Hepatocyte (in vitro differentiated cells): Measurements from ENCODE around the gene SH3BP1. TPM values are rescaled to one million over a fixed set of nuclear protein-coding genes. Genes with fewer than 3 reads are reported as not detected.
A peak's percentile ranks its signal among the peaks of the same experiment; 100 is the strongest.

Experiments
- DNase-seq: peaks from one replicate; pipeline ENCODE4 v3.0.0-alpha.2; 2016; ENCODE audit warnings: low spot score
- H2AFZ ChIP-seq: fragments of 200-600 bp; sonication (generic); 2 replicates; pipeline ENCODE4 v1.6.0; 2016; ENCODE audit warnings: antibody characterized with exemption, mild to moderate bottlenecking
- H3K27ac ChIP-seq: fragments of 200-600 bp; sonication (generic); 2 replicates; pipeline ENCODE4 v1.5.1; 2016; ENCODE audit warnings: mild to moderate bottlenecking
- H3K27me3 ChIP-seq: fragments of 200-600 bp; sonication (generic); 2 replicates; pipeline ENCODE4 v1.6.1; 2016
- H3K36me3 ChIP-seq: fragments of 200-600 bp; sonication (generic); replicated peaks from 2 replicates; pipeline ENCODE4 v1.5.1; 2016; ENCODE audit warnings: low read depth; ENCODE audit not compliant: insufficient read depth
- H3K4me1 ChIP-seq: fragments of 200-600 bp; sonication (generic); 2 replicates; pipeline ENCODE4 v1.5.1; 2016; ENCODE audit warnings: mild to moderate bottlenecking, moderate library complexity; ENCODE audit not compliant: insufficient read depth
- H3K4me2 ChIP-seq: fragments of 200-600 bp; sonication (generic); 2 replicates; pipeline ENCODE4 v1.6.0; 2016
- H3K4me3 ChIP-seq: fragments of 200-600 bp; sonication (generic); 2 replicates; pipeline ENCODE4 v1.5.1; 2016; ENCODE audit warnings: mild to moderate bottlenecking
- H3K79me2 ChIP-seq: fragments of 200-600 bp; sonication (generic); 2 replicates; pipeline ENCODE4 v1.6.0; 2017; ENCODE audit warnings: mild to moderate bottlenecking
- H3K9me2 ChIP-seq: fragments of 200-600 bp; sonication (generic); replicated peaks from 2 replicates; pipeline ENCODE4 v1.6.0; 2017; ENCODE audit warnings: mild to moderate bottlenecking; ENCODE audit not compliant: insufficient read depth
- H3K9me3 ChIP-seq: fragments of 200-600 bp; sonication (generic); 2 replicates; pipeline ENCODE4 v1.5.1; 2016; ENCODE audit warnings: low read depth, mild to moderate bottlenecking
- H4K20me1 ChIP-seq: fragments of 200-600 bp; sonication (generic); 2 replicates; pipeline ENCODE4 v1.6.0; 2016; ENCODE audit warnings: mild to moderate bottlenecking; ENCODE audit not compliant: insufficient read depth, poor library complexity, severe bottlenecking
- CTCF ChIP-seq: fragments of 200-600 bp; sonication (generic); IDR thresholded peaks from 2 replicates; pipeline ENCODE4 v1.5.1; 2016; ENCODE audit warnings: antibody characterized with exemption, mild to moderate bottlenecking; ENCODE audit not compliant: poor library complexity
- EZH2 ChIP-seq: fragments of 200-600 bp; sonication (generic); IDR thresholded peaks from 2 replicates; pipeline ENCODE4 v1.6.1; 2016; ENCODE audit warnings: antibody characterized with exemption, mild to moderate bottlenecking, borderline replicate concordance
- EZH2phosphoT487 ChIP-seq: fragments of 200-600 bp; sonication (generic); IDR thresholded peaks from one replicate; pipeline ENCODE4 v1.6.1; 2018; ENCODE audit warnings: antibody characterized with exemption, mild to moderate bottlenecking, low read depth, moderate library complexity; ENCODE audit not compliant: unreplicated experiment, severe bottlenecking
- WGBS: methylation state at CpG from one replicate; pipeline ENCODE4 v1.1.6; 2016; ENCODE audit warnings: low lambda C conversion rate; ENCODE audit errors: missing lambda C conversion rate; 5-methylcytosine and 5-hydroxymethylcytosine counted together
- polyA plus RNA-seq: library from polyadenylated mRNA; unstranded; fragments of >200 nt; fragmentation: Nextera tagmentation; extraction: Ambion mirVana; gene quantifications from 2 replicates; pipeline ENCODE4 v1.2.1, GENCODE V29; 2016
- total RNA-seq: library from RNA; depleted of rRNA; stranded (reverse); fragments of >200 nt; gene quantifications from 2 replicates; pipeline ENCODE4 v1.2.3, GENCODE V29; 2014

Gene SH3BP1
- total and polyA plus RNA-seq, 2 experiments from 2014 or later, result 12.3 to 14.0 TPM

DNA sequence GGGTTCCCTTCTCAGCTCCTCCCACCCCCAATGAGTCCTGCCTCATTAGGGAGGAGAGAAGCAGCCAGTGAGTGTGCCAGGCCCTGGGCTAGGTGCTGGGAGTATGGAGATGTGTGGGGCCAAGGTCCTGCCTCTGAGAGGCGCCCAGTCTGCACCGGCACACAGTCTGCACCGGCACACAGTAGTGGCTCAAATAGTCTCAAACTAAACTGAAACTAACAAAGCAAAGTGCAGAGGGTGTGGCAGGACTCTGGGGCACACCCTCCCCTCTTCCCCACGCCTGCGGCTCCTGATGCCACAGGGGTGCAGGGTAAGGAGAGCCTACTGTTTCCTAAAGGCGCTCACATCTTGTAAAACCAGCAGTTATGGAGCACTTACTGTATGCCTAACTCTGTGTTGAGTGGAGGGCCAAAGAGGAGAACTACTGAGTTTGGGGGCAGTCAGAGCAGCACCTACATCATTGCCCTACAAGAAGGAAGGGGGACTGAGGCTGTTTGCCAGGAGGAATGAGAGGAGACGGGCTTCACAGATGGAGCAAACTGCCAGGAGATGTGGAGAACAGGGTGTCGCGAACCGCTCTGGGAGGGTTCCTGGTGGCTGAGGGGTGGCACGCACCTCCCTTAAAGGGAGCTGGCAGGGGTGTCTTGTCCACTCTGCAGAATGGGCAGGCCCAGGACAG, 939 bp upstream of the SH3BP1 start:
- peak; percentile 62 for DNase-seq
- H4K20me1 ChIP-seq, result no peaks in the 10 kb centered on the region
- H3K27me3 ChIP-seq, result no peaks in the 10 kb centered on the region
- H3K9me2 ChIP-seq, result no peaks in the 10 kb centered on the region
- H3K36me3 ChIP-seq, result no peaks in the 10 kb centered on the region
- H3K4me2 ChIP-seq, result peak overlapping the region; percentile 99
- TF ChIP-seq EZH2phosphoT487, result no peak
- no peak for TF ChIP-seq CTCF
- TF ChIP-seq EZH2, result no peak
- H3K79me2 ChIP-seq, result peaks cover 38% of the 10 kb centered on the region
- H2AFZ ChIP-seq, result no peak overlapping the region
- peaks cover 77% of the 10 kb centered on the region for H3K4me1 ChIP-seq
- H3K9me3 ChIP-seq, result no peaks in the 10 kb centered on the region
- no peak overlapping the region for H3K4me3 ChIP-seq
- H3K27ac ChIP-seq, result peak overlapping the region; percentile 95
- WGBS, result 68% methylated on average over 11 of the region's 11 CpGs

DNA sequence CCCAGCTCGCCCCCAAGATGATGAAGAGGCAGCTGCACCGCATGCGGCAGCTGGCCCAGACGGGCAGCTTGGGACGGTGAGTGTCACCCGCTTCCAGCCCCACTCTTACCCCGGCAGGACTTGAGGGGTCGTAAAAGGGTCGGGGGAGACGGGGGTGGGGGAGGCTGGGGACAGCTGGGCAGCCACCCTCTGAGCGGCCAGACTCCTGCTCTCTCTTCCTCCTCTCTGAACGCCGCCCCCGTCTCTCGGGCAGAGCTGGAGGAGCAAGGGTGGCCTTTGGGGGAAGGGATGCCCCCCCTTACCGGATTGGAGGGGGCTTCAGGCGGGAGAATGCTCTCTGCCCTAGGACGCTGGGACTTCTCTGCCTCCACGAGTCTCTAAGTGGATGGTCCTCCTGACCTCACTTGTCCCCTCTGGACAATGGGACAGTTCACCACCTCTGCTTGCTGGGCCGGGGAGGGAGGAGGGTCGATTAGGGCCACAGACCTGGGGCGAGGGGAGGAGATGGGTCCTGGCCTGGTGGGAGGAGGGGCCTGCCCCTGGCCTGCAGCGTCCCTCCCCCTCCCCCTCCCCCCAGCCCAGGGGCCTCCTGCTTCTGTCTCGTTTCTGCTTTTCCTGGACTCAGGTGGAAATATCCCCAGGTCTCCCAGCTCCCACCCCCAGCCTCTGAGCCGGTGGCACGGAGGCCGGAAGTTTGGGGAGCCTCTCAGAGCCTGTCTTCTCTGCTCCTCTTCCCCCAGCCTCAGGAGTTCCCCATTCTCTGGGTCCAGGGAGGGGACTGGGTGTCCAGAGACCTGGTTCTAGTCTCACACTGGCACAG, 512 bp downstream of the SH3BP1 start:
- peak overlapping the region; percentile 96 for H3K4me3 ChIP-seq
- H3K4me1 ChIP-seq, result peaks cover 63% of the 10 kb centered on the region

More for the DNA sequence above, 512 bp downstream of the SH3BP1 start:
- DNase-seq, result no peak
- H3K27ac ChIP-seq, result peak overlapping the region; percentile 95
- H3K36me3 ChIP-seq, result no peaks in the 10 kb centered on the region
- WGBS, result 4% methylated on average over 23 of the region's 27 CpGs
- H4K20me1 ChIP-seq, result no peaks in the 10 kb centered on the region
- no peaks in the 10 kb centered on the region for H3K9me3 ChIP-seq
- no peaks in the 10 kb centered on the region for H3K27me3 ChIP-seq
- peak overlapping the region; percentile 99 for H3K4me2 ChIP-seq
- H2AFZ ChIP-seq, result peak overlapping the region; percentile 86
- peaks cover 41% of the 10 kb centered on the region for H3K79me2 ChIP-seq
- TF ChIP-seq EZH2 (no peak), CTCF (no peak), EZH2phosphoT487 (no peak)
- H3K9me2 ChIP-seq, result no peaks in the 10 kb centered on the region
